Heart right ventricle (tissue), 16 donors: ENCODE results near the gene PPP3CA. TPM values are rescaled to one million over a fixed set of nuclear protein-coding genes. Genes with fewer than 3 reads are reported as not detected.

ENCODE experiments used
- ATAC-seq, 8 donors: fragments of 200-7000 bp; cut with Tn5 transposase; one replicate each; pipeline ENCODE4 v1.9.1; 2020; ENCODE audit warnings: mild to moderate bottlenecking in 8 of 8, moderate library complexity in 8 of 8, moderate number of reproducible peaks in 1 of 8
- DNase-seq, 2 donors: peaks; one replicate each; pipeline ENCODE4 v3.0.0-alpha.2; 2020
- H3K27ac ChIP-seq, 10 donors: fragments of 200-600 bp; sonication (generic) in 2 of 10; one replicate each; pipeline versions ENCODE4 v1.5.0 to v1.8.0; 2020 to 2022; ENCODE audit warnings: mild to moderate bottlenecking in 3 of 10
- H3K27me3 ChIP-seq, 7 donors: fragments of 200-600 bp; one replicate each; pipeline ENCODE4 v1.8.0; 2021 to 2022; ENCODE audit warnings: mild to moderate bottlenecking in 2 of 7
- H3K36me3 ChIP-seq, 9 donors: fragments of 200-600 bp; sonication (generic) in 1 of 9; one replicate each; pipeline versions ENCODE4 v1.5.0 to v1.8.0; 2020 to 2022; ENCODE audit warnings: mild to moderate bottlenecking in 2 of 9
- H3K4me1 ChIP-seq, 9 donors: fragments of 200-600 bp; sonication (generic) in 1 of 9; one replicate each; pipeline versions ENCODE4 v1.5.0 to v1.8.0; 2020 to 2022; ENCODE audit warnings: mild to moderate bottlenecking in 4 of 9
- H3K4me3 ChIP-seq, 10 donors: fragments of 200-600 bp; sonication (generic) in 2 of 10; one replicate each; pipeline versions ENCODE4 v1.5.0 to v1.8.0; 2020 to 2022; ENCODE audit warnings: mild to moderate bottlenecking in 7 of 10, moderate library complexity in 2 of 10
- H3K9me3 ChIP-seq, 11 donors: fragments of 200-600 bp in 10 of 11; sonication (generic) in 2 of 11; one replicate each; pipeline versions ENCODE4 v1.5.0 to v1.8.0; 2013 to 2022; ENCODE audit warnings: mild to moderate bottlenecking in 2 of 11, control low read depth in 1 of 11, moderate library complexity in 1 of 11
- CTCF ChIP-seq, 9 donors: fragments of 200-600 bp; sonication (generic) in 2 of 9; IDR thresholded peaks; one replicate each; pipeline versions ENCODE4 v1.5.0 to v1.8.0; 2021 to 2022; ENCODE audit warnings: antibody characterized with exemption in 9 of 9, mild to moderate bottlenecking in 5 of 9, moderate library complexity in 1 of 9
- WGBS, 2 donors: extraction: QIAGEN DNeasy Blood & Tissue Kit; methylation state at CpG; one replicate each; pipeline ENCODE4 v1.1.7; 2013; ENCODE audit warnings: inconsistent platforms in 1 of 2; 5-methylcytosine and 5-hydroxymethylcytosine counted together
- intact Hi-C, 10 donors: fragments of 100-400 bp; cut with DNase I; formaldehyde crosslinking; loops; one replicate each; pipeline versions ENCODE4 v1.11.1 to v1.14.2; 2022
- polyA plus RNA-seq, 2 donors: library from polyadenylated mRNA; stranded (reverse); fragments of 200-250 nt; gene quantifications; one replicate each; pipeline ENCODE4 v1.2.3, GENCODE V29; 2013
- total RNA-seq, 10 donors: library from RNA; stranded (reverse); fragmentation: NEBNext Ultra II Directional in 3 of 10; extraction: Animal tissue kit (Norgen Biotek cat#: 25700) in 3 of 10; gene quantifications; one replicate each; pipeline versions ENCODE4 v1.2.1 to v1.2.4, GENCODE V29; 2021 to 2023
- donor health status: Arrhythmogenic right ventricular cardiomyopathy.
- donor health status: ischemic (EF 13 %, LVEDD 7.1; RV severe dilation, severe dysfunction).
- donor health status: healthy with polysubstance abuse.
- donor health status: DM: no; HTN: yes; CAD: no.
- donor health status: DM: no; HTN: no; CAD: no.
- donor health status: ischemic (EF 25% LVEDD 6.9; RV normal size, moderate dysfunction).
- donor health status: ischemic (EF 25% LVEDD 5.7; RV mildly dilated, moderate dysfunction).
- donor health status: healthy.
- donor health status: DM: yes; HTN: yes; CAD: no.
- donor health status: Ischemic cardiomyopathy.
- donor health status: ischemic (EF 35%, LVEDD 5.7; RV mildly dilated, moderate dysfunction).
- donor health status: nonischemic (EF 11% LVEDD 7.7; RV severe dilation, severe dysfunction).
- donor health status: DM: yes; HTN: yes; CAD: no.
- donor health status: PGD.
- donor health status: ischemic (EF 29% LVEDD 5.4; RV normal size, mild dysfunction).
- donor health status: nonischemic (EF 23%, LVEDD 6.1; RV moderate dilation, normal function).

Gene PPP3CA
- total and polyA plus RNA-seq, 12 donors: 8.1 to 30.8 (median 19.1) TPM

- intact Hi-C loops: no loop called here
- no peak for ATAC-seq
These were observed 225.3 kb downstream of the PPP3CA start for GRCh38 chr4:101122019-101122418.

DNA sequence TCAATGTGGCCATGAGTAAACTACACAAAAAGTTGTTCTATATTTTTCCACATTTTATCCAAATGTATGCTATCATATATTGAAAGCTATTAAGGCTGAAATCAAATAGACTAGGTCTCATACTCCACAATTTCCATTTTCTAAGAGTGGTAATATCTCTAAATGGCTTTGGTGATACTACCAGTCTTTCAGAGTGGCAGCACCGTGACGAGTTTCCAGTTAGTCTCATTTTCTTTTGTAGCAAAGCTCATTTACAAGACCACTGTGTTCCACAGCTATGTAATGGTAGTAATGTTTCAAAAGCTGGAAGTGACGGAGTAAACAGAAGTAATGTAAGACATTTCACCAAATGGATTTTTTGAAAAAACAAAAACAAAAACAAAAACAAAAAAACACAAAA, 228.2 kb downstream of the PPP3CA start:
- intact Hi-C loops: no loop called here
- DNase-seq: no peak
- Histone ChIP-seq H3K27ac (no peak overlapping the region), H3K27me3 (no peaks in the 10 kb centered on the region), H3K9me3 (no peaks in the 10 kb centered on the region), H3K4me1 (peaks cover 0 to 13% (median 0%) of the 10 kb centered on the region in 9 donors), H3K4me3 (no peak overlapping the region), H3K36me3 (no peaks in the 10 kb centered on the region)
- TF ChIP-seq CTCF (IDR thresholded peaks at IDR 0.05): no peak
- no peak for ATAC-seq
- 93 to 97% methylated on average over 3 of the region's 3 CpGs for WGBS, 2 donors

More at GRCh38 chr4:101122019-101122418, 225.3 kb downstream of the PPP3CA start:
- no peaks in the 10 kb centered on the region for H3K27me3 ChIP-seq
- no peaks in the 10 kb centered on the region for H3K36me3 ChIP-seq
- peaks cover 0 to 14% (median 4%) of the 10 kb centered on the region in 9 donors for H3K4me1 ChIP-seq
- DNase-seq: no peak
- no peak overlapping the region for H3K27ac ChIP-seq
- no peak for TF ChIP-seq CTCF (IDR thresholded peaks at IDR 0.05)
- H3K4me3 ChIP-seq: no peak overlapping the region
- H3K9me3 ChIP-seq: no peaks in the 10 kb centered on the region

GRCh38 chr4:101118617-101119016, 228.7 kb downstream of the PPP3CA start:
- intact Hi-C loops: no loop called here
- no peak overlapping the region for H3K4me3 ChIP-seq
- no peaks in the 10 kb centered on the region for H3K9me3 ChIP-seq
- H3K27ac ChIP-seq: no peak overlapping the region
- H3K27me3 ChIP-seq: no peaks in the 10 kb centered on the region
- no peaks in the 10 kb centered on the region for H3K36me3 ChIP-seq
- DNase-seq (no peak), ATAC-seq (no peak)
- WGBS, 2 donors: 62 to 76% methylated on average over 1 of the region's 1 CpG
- TF ChIP-seq CTCF (IDR thresholded peaks at IDR 0.05): no peak
- H3K4me1 ChIP-seq: peaks cover 0 to 13% (median 0%) of the 10 kb centered on the region in 9 donors

DNA sequence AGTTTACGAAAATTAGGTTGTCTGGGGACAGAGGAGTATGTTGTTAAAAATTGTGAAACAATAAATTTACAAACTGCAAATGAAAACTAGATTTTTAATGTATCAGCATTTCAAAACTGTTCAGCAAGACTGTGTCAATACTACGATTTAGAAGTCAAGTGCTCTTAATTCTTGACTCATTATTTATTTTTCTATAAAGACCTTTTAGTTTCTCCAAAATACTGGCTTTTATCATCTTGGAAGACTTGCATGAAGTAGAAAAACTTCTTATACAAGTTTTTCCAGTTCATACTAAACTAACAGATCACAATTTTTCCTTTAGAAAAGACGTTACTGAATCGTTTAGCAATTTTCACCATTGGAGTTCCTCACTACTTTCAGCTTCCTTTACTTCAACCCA, 231.4 kb downstream of the PPP3CA start:
- Histone ChIP-seq H3K4me3 (no peak overlapping the region), H3K4me1 (peaks cover 0 to 13% (median 0%) of the 10 kb centered on the region in 9 donors), H3K9me3 (no peaks in the 10 kb centered on the region), H3K36me3 (no peaks in the 10 kb centered on the region), H3K27me3 (no peaks in the 10 kb centered on the region), H3K27ac (no peak overlapping the region)
- DNase-seq (no peak), ATAC-seq (no peak)
- no peak for TF ChIP-seq CTCF (IDR thresholded peaks at IDR 0.05)
- WGBS, 2 donors: 86 to 89% methylated on average over 4 of the region's 4 CpGs
- intact Hi-C loops: no loop called here
